MM.1S (cell line): Measurements from ENCODE around the gene DLL4.

ENCODE experiments used
- EZH2 ChIP-seq: fragments of 300-600 bp; sonication (generic); optimal IDR thresholded peaks from 2 replicates; pipeline ENCODE3; 2017; ENCODE audit warnings: low read depth, mild to moderate bottlenecking, antibody characterized with exemption, low read length, mixed read lengths
- EZH2phosphoT487 ChIP-seq: fragments of 300-600 bp; sonication (generic); IDR thresholded peaks from 2 replicates; pipeline ENCODE4 v1.6.1; 2018; ENCODE audit warnings: antibody characterized with exemption, low read length
- TF ChIP-seq, protein P1 (sequence below): fragments of 300-600 bp; sonication (generic); IDR thresholded peaks from 2 replicates; pipeline ENCODE4 v1.5.1; 2016; ENCODE audit warnings: antibody characterized with exemption, low read length, mixed read lengths

DNA sequence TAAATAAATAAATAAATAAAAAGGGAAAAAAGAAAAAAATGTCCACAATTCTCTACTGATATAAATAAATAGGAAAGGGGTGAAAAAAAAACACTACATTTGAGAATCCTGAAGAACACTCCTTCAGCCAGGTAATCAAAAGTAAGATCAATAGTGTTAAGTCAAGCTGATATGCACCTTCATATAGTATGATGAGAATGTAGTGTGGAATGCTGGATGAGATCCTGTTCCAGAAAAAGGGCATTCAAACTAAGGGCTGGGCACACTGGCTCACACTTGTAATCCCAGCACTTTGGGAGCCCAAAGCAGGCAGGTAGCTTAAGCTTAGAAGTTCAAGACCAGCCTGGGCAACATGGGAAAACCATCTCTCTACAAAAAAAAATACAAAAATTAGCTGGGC is 40.0 kb upstream of the DLL4 start:
- TF ChIP-seq EZH2 (no peak), EZH2phosphoT487 (no peak)
- TF ChIP-seq, protein P1, sequence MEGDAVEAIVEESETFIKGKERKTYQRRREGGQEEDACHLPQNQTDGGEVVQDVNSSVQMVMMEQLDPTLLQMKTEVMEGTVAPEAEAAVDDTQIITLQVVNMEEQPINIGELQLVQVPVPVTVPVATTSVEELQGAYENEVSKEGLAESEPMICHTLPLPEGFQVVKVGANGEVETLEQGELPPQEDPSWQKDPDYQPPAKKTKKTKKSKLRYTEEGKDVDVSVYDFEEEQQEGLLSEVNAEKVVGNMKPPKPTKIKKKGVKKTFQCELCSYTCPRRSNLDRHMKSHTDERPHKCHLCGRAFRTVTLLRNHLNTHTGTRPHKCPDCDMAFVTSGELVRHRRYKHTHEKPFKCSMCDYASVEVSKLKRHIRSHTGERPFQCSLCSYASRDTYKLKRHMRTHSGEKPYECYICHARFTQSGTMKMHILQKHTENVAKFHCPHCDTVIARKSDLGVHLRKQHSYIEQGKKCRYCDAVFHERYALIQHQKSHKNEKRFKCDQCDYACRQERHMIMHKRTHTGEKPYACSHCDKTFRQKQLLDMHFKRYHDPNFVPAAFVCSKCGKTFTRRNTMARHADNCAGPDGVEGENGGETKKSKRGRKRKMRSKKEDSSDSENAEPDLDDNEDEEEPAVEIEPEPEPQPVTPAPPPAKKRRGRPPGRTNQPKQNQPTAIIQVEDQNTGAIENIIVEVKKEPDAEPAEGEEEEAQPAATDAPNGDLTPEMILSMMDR, result no peak
